Vagina (tissue), 2 donors: ENCODE data around the gene SNX19. TPM values are rescaled to one million over a fixed set of nuclear protein-coding genes. Genes with fewer than 3 reads are reported as not detected.

Experiments used
- DNase-seq, 2 donors: peaks; one replicate each; pipeline ENCODE4 v3.0.0-alpha.2; 2017; ENCODE audit errors: extremely low spot score in 2 of 2
- H3K27ac ChIP-seq: fragments of 200-600 bp; sonication (generic); one replicate; pipeline ENCODE4 v1.5.1; 2019
- H3K27me3 ChIP-seq: fragments of 200-600 bp; sonication (generic); one replicate; pipeline ENCODE4 v1.5.1; 2019
- H3K36me3 ChIP-seq, 2 donors: fragments of 200-600 bp; sonication (generic); one replicate each; pipeline ENCODE4 v1.5.1; 2017 to 2019
- H3K4me1 ChIP-seq: fragments of 200-600 bp; sonication (generic); one replicate; pipeline ENCODE4 v1.5.1; 2019
- H3K4me3 ChIP-seq, 2 donors: fragments of 200-600 bp; sonication (generic); 1 replicate in 1 of 2; 2 replicates in 1 of 2; pipeline ENCODE4 v1.5.1; 2016 to 2019
- H3K9me3 ChIP-seq: fragments of 200-600 bp; sonication (generic); one replicate; pipeline ENCODE4 v1.5.1; 2019
- POLR2A ChIP-seq, 2 donors: fragments of 450-650 bp; IDR thresholded peaks; one replicate each; pipeline ENCODE4 v1.6.1; 2017; ENCODE audit warnings: antibody characterized with exemption in 2 of 2, mild to moderate bottlenecking in 2 of 2, moderate library complexity in 2 of 2
- POLR2AphosphoS5 ChIP-seq, 2 donors: sonication (generic); formaldehyde crosslinking; IDR thresholded peaks; one replicate each; pipeline ENCODE4 v1.9.0; 2017; ENCODE audit warnings: antibody characterized with exemption in 2 of 2, mild to moderate bottlenecking in 2 of 2, low read depth in 1 of 2; ENCODE audit not compliant: insufficient read depth in 1 of 2
- intact Hi-C: fragments of 100-400 bp; cut with DNase I; formaldehyde crosslinking; loops from one replicate; pipeline ENCODE4 v1.15.1; 2023
- total RNA-seq: library from RNA; depleted of rRNA; stranded (reverse); fragments of >200 nt; gene quantifications from one replicate; pipeline ENCODE4 v1.2.3, GENCODE V29; 2016
- TF ChIP-seq, protein P1 (sequence below), 3 experiments: fragments of 450-650 bp in 2 of 3; fragments of 200-600 bp in 1 of 3; sonication (generic) in 1 of 3; IDR thresholded peaks; one replicate each; pipeline ENCODE4 v1.5.1; 2017 to 2019; ENCODE audit warnings: antibody characterized with exemption in 3 of 3, mild to moderate bottlenecking in 2 of 3, moderate library complexity in 2 of 3

SNX19 gene
- total RNA-seq, 1 donor from 2014 or later, result 67.5 TPM

- H3K27me3 ChIP-seq, result no peaks in the 10 kb centered on the region
- H3K9me3 ChIP-seq, result no peaks in the 10 kb centered on the region
- TF ChIP-seq POLR2A (IDR thresholded peaks at IDR 0.05) (no peak), POLR2AphosphoS5 (IDR thresholded peaks at IDR 0.05; ENCODE audit: insufficient read depth in 1 of 2, low read depth in 1 of 2) (no peak)
- TF ChIP-seq, protein P1, sequence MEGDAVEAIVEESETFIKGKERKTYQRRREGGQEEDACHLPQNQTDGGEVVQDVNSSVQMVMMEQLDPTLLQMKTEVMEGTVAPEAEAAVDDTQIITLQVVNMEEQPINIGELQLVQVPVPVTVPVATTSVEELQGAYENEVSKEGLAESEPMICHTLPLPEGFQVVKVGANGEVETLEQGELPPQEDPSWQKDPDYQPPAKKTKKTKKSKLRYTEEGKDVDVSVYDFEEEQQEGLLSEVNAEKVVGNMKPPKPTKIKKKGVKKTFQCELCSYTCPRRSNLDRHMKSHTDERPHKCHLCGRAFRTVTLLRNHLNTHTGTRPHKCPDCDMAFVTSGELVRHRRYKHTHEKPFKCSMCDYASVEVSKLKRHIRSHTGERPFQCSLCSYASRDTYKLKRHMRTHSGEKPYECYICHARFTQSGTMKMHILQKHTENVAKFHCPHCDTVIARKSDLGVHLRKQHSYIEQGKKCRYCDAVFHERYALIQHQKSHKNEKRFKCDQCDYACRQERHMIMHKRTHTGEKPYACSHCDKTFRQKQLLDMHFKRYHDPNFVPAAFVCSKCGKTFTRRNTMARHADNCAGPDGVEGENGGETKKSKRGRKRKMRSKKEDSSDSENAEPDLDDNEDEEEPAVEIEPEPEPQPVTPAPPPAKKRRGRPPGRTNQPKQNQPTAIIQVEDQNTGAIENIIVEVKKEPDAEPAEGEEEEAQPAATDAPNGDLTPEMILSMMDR (IDR thresholded peaks at IDR 0.05), result no peak
- H3K4me1 ChIP-seq, result no peaks in the 10 kb centered on the region
- DNase-seq, result peak in 1 of 2 donors; percentile 25
- no peaks in the 10 kb centered on the region for H3K36me3 ChIP-seq
- no peak overlapping the region for H3K27ac ChIP-seq
- intact Hi-C loops, result no loop called here
- H3K4me3 ChIP-seq, result no peak overlapping the region
These were observed 69.7 kb downstream of the SNX19 start for GRCh38 chr11:130846606-130847005.

GRCh38 chr11:130842001-130842400 is 74.3 kb downstream of the SNX19 start:
- no peak for DNase-seq
- H3K36me3 ChIP-seq, result no peaks in the 10 kb centered on the region
- intact Hi-C loops, result no loop called here
- H3K4me3 ChIP-seq, result no peak overlapping the region
- TF ChIP-seq POLR2AphosphoS5 (IDR thresholded peaks at IDR 0.05; ENCODE audit: insufficient read depth in 1 of 2, low read depth in 1 of 2), result no peak
- TF ChIP-seq, protein P1 (IDR thresholded peaks at IDR 0.05), result no peak
- TF ChIP-seq POLR2A (IDR thresholded peaks at IDR 0.05), result no peak
- H3K27ac ChIP-seq, result no peak overlapping the region
- H3K27me3 ChIP-seq, result no peaks in the 10 kb centered on the region
- H3K4me1 ChIP-seq, result no peaks in the 10 kb centered on the region
- H3K9me3 ChIP-seq, result no peaks in the 10 kb centered on the region

- Histone ChIP-seq H3K36me3 (no peaks in the 10 kb centered on the region), H3K9me3 (no peaks in the 10 kb centered on the region), H3K4me3 (no peak overlapping the region), H3K4me1 (no peaks in the 10 kb centered on the region), H3K27me3 (no peaks in the 10 kb centered on the region), H3K27ac (no peak overlapping the region)
- TF ChIP-seq POLR2AphosphoS5 (IDR thresholded peaks at IDR 0.05; ENCODE audit: insufficient read depth in 1 of 2, low read depth in 1 of 2), result no peak
- TF ChIP-seq, protein P1 (IDR thresholded peaks at IDR 0.05), result no peak
- TF ChIP-seq POLR2A (IDR thresholded peaks at IDR 0.05), result no peak
- intact Hi-C loops, result no loop called here
- no peak for DNase-seq
These were observed 75.6 kb downstream of the SNX19 start for GRCh38 chr11:130840679-130841078.

GRCh38 chr11:130839981-130840666 is 76.2 kb downstream of the SNX19 start:
- no peak for TF ChIP-seq POLR2A (IDR thresholded peaks at IDR 0.05)
- no peak for TF ChIP-seq POLR2AphosphoS5 (IDR thresholded peaks at IDR 0.05; ENCODE audit: insufficient read depth in 1 of 2, low read depth in 1 of 2)
- TF ChIP-seq, protein P1 (IDR thresholded peaks at IDR 0.05), result no peak
- Histone ChIP-seq H3K4me3 (no peak overlapping the region), H3K27me3 (no peaks in the 10 kb centered on the region), H3K27ac (no peak overlapping the region), H3K9me3 (no peaks in the 10 kb centered on the region), H3K36me3 (no peaks in the 10 kb centered on the region), H3K4me1 (no peaks in the 10 kb centered on the region)
- intact Hi-C loops, result no loop called here
- no peak for DNase-seq

GRCh38 chr11:130837194-130837593 is 79.1 kb downstream of the SNX19 start:
- Histone ChIP-seq H3K4me3 (no peak overlapping the region), H3K36me3 (no peaks in the 10 kb centered on the region), H3K27me3 (no peaks in the 10 kb centered on the region), H3K4me1 (peaks cover 1% of the 10 kb centered on the region), H3K9me3 (no peaks in the 10 kb centered on the region), H3K27ac (no peak overlapping the region)
- intact Hi-C loops, result no loop called here
- no peak for TF ChIP-seq POLR2AphosphoS5 (IDR thresholded peaks at IDR 0.05; ENCODE audit: insufficient read depth in 1 of 2, low read depth in 1 of 2)
- TF ChIP-seq, protein P1 (IDR thresholded peaks at IDR 0.05), result no peak
- TF ChIP-seq POLR2A (IDR thresholded peaks at IDR 0.05), result no peak
- DNase-seq, result no peak
